ENCODE measurements around the gene UQCC3. TPM values are rescaled to one million over a fixed set of nuclear protein-coding genes. Genes with fewer than 3 reads are reported as not detected.

The UQCC3 gene
- total and polyA plus RNA-seq, 2 of the 13 experiments (the other 11 are each of a cell fraction or from before 2014, with no cell fraction given), result 7.7 to 16.0 TPM

GRCh38 chr11:62694455-62695167 is 23.1 kb downstream of the UQCC3 start:
- no peaks in the 10 kb centered on the region for H3K79me2 ChIP-seq (ENCODE audit: insufficient read depth, low read length)
- FAIRE-seq (peak; percentile 52), DNase-seq (ENCODE audit: low spot score) (peak; percentile 70), ATAC-seq (peak; percentile 86)
- no peak overlapping the region for H3K4me2 ChIP-seq (ENCODE audit: low read depth, low read length)
- ChIA-PET POLR2A (no interaction called here), CTCF (ENCODE audit: low intra/inter-chr PET ratio, low total read pairs) (interaction anchor here (0.8 to 1.6 kb wide), 3 partner anchors 14 to 314 kb away, joined by 3 to 9 read pairs (median 4); partner anchors contain the start of genes EML3 and ROM1)
- no TSS peak for BruUV-seq (replicated peaks)
- H3K27me3 ChIP-seq (ENCODE audit: control insufficient read depth in 1 of 2, insufficient read depth in 2 of 2, low read length in 2 of 2), result no peaks in the 10 kb centered on the region
- H2AFZ ChIP-seq (ENCODE audit: low read length), result no peak overlapping the region
- no peak overlapping the region for H3K9ac ChIP-seq (ENCODE audit: insufficient read depth, low read depth, low read length)
- H3K4me1 ChIP-seq (ENCODE audit: insufficient read depth, low read length), result no peaks in the 10 kb centered on the region
- H3K4me3 ChIP-seq (replicated peaks in 1 of 3; ENCODE audit: insufficient read depth in 1 of 3, low read depth in 2 of 3, low read length in 3 of 3), result no peak overlapping the region
- no peak overlapping the region for H3K27ac ChIP-seq (ENCODE audit: extremely low read length, insufficient read depth, low read length)
- in situ Hi-C loops (cut with HindIII; ENCODE audit: extremely low pct_ligation_motif_present, low pct_unique_long_range_greater_than_20kb) (no loop called here), intact Hi-C loops (cut with micrococcal nuclease; ENCODE audit: unreplicated experiment) (loop anchor here (1.0 kb wide), 1 partner anchor 314 kb away; no protein-coding TSS in a partner anchor)
- H3K36me3 ChIP-seq (replicated peaks in 1 of 2; ENCODE audit: control insufficient read depth in 1 of 2, insufficient read depth in 2 of 2, low read length in 2 of 2), result peaks cover 17 to 37% of the 10 kb centered on the region in 2 experiments
- H4K20me1 ChIP-seq (ENCODE audit: insufficient read depth, low read length), result no peaks in the 10 kb centered on the region
- WGBS (ENCODE audit: low lambda C conversion rate), result 79% methylated on average over 14 of the region's 14 CpGs
- no peaks in the 10 kb centered on the region for H3K9me3 ChIP-seq (ENCODE audit: low read length)
- TF ChIP-seq ZFYVE20 (CRISPR knock-in tag; IDR thresholded peaks at IDR 0.05; ENCODE audit: borderline replicate concordance, low read depth), result no peak
- no peak for TF ChIP-seq MIER3 (CRISPR knock-in tag; IDR thresholded peaks at IDR 0.05; ENCODE audit: borderline replicate concordance)
- no peak for TF ChIP-seq GATAD2A (CRISPR knock-in tag; IDR thresholded peaks at IDR 0.05)
- TF ChIP-seq RAD51 (IDR thresholded peaks at IDR 0.05; ENCODE audit: borderline replicate concordance), result no peak
- TF ChIP-seq, protein P1, sequence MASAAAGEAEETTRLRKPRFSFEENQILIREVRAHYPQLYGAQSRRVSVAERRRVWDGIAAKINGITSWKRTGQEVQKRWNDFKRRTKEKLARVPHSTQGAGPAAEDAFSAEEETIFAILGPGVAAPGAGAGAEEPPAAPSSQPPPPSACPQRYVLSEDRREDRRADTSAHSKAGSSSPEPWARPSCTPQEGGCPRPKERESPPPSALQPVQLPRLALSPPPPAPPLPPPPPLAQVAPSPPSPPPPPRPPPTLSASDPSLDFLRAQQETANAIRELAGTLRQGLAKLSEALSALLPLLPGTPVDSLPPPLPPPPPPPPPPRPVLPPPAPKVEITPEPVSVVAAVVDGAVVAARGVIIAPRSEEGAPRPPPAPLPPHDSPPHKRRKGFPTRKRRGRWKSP (CRISPR knock-in tag; IDR thresholded peaks at IDR 0.05), result no peak
- TF ChIP-seq ZNF33B (CRISPR knock-in tag; IDR thresholded peaks at IDR 0.05), result no peak
- no peak for TF ChIP-seq SMARCE1 (IDR thresholded peaks at IDR 0.05; ENCODE audit: borderline replicate concordance)
- TF ChIP-seq RFXAP (CRISPR knock-in tag; IDR thresholded peaks at IDR 0.05; ENCODE audit: borderline replicate concordance), result no peak
- peak; percentile 72 for TF ChIP-seq STAG1 (CRISPR knock-in tag; IDR thresholded peaks at IDR 0.05)
- no peak for TF ChIP-seq THAP9 (CRISPR knock-in tag; IDR thresholded peaks at IDR 0.05; ENCODE audit: borderline replicate concordance)
- no peak for TF ChIP-seq ZBTB34 (CRISPR knock-in tag; IDR thresholded peaks at IDR 0.05)
- TF ChIP-seq ZNF557 (CRISPR knock-in tag; IDR thresholded peaks at IDR 0.05), result no peak
- TF ChIP-seq NPAS2 (CRISPR knock-in tag; IDR thresholded peaks at IDR 0.05; ENCODE audit: borderline replicate concordance), result no peak
- no peak for TF ChIP-seq ZNF230 (CRISPR knock-in tag; IDR thresholded peaks at IDR 0.05)
- no peak for TF ChIP-seq PAF1 (CRISPR knock-in tag; IDR thresholded peaks at IDR 0.05)
- TF ChIP-seq ZNF709 (CRISPR knock-in tag; IDR thresholded peaks at IDR 0.05), result no peak
- TF ChIP-seq ZNF558 (CRISPR knock-in tag; IDR thresholded peaks at IDR 0.05; ENCODE audit: borderline replicate concordance), result no peak
- TF ChIP-seq U2AF2 (IDR thresholded peaks at IDR 0.05; ENCODE audit: low read depth, low read length), result no peak
- TF ChIP-seq ZNF510 (CRISPR knock-in tag; IDR thresholded peaks at IDR 0.05; ENCODE audit: low read depth), result 0 out of 2 replicates have a peak, but pooled peaks have one; percentile 30
- TF ChIP-seq NR1H2 (CRISPR knock-in tag; IDR thresholded peaks at IDR 0.05; ENCODE audit: borderline replicate concordance, low read depth), result no peak
- no peak for TF ChIP-seq CHD4 (IDR thresholded peaks at IDR 0.05; ENCODE audit: borderline replicate concordance, low read length)
